HepG2 (cell line): ENCODE data around the gene C1QTNF3. TPM values are rescaled to one million over a fixed set of nuclear protein-coding genes. Genes with fewer than 3 reads are reported as not detected.

Experiments
- ATAC-seq: fragments of 200-7000 bp; cut with Tn5 transposase; 3 replicates; pipeline ENCODE4 v1.9.1; 2020; ENCODE audit warnings: mild to moderate bottlenecking, moderate library complexity
- BruUV-seq: library from RNA; stranded (reverse); fragments of 400-500 nt; replicated peaks from 2 replicates; lab custom pipeline; 2021; lab: Mats Ljungman, UMichigan
- CTCF ChIA-PET: fragments of 300-600 bp; formaldehyde crosslinking; extraction: SDS; loops from one replicate; lab custom pipeline; 2021; ENCODE audit warnings: low total read pairs, inconsistent platforms, low intra/inter-chr PET ratio; lab: Yijun Ruan, JAX
- POLR2A ChIA-PET: fragments of 350-600 bp; sonication (Branson Sonifier 250); formaldehyde crosslinking; loops from one replicate; lab custom pipeline; 2020; ENCODE audit warnings: antibody characterized with exemption, inconsistent platforms; lab: Yijun Ruan, JAX
- DNase-seq: peaks from one replicate; pipeline ENCODE4 v3.0.0-alpha.2; 2015; ENCODE audit warnings: low spot score
- FAIRE-seq: peaks from 3 replicates; lab custom pipeline; 2011; peaks lifted over from hg19 to GRCh38; lab: Jason Lieb, UNC
- H2AFZ ChIP-seq: one replicate; pipeline ENCODE4 v1.6.1; 2011; ENCODE audit warnings: low read length, inconsistent platforms
- H3K27ac ChIP-seq: fragments of 300-600 bp; 3 replicates; pipeline ENCODE4 v1.8.0; 2011; ENCODE audit warnings: mixed run types, mild to moderate bottlenecking, mixed read lengths, low read length, inconsistent platforms; ENCODE audit not compliant: insufficient read depth; ENCODE audit errors: extremely low read length
- H3K27me3 ChIP-seq, 2 experiments: fragments of 200-600 bp in 1 of 2; 2 replicates in 1 of 2; 3 replicates in 1 of 2; pipeline versions ENCODE4 v1.6.0 to v1.8.0; 2011; ENCODE audit warnings: low read length in 2 of 2, mild to moderate bottlenecking in 2 of 2, moderate library complexity in 2 of 2, inconsistent platforms in 1 of 2; ENCODE audit not compliant: insufficient read depth in 2 of 2, control insufficient read depth in 1 of 2
- H3K36me3 ChIP-seq, 2 experiments: fragments of 200-600 bp in 1 of 2; replicated peaks in 1 of 2; 2 replicates in 1 of 2; 3 replicates in 1 of 2; pipeline versions ENCODE4 v1.5.1 to v1.8.0; 2011; ENCODE audit warnings: low read length in 2 of 2, inconsistent platforms in 1 of 2; ENCODE audit not compliant: insufficient read depth in 2 of 2, control insufficient read depth in 1 of 2
- H3K4me1 ChIP-seq: 2 replicates; pipeline ENCODE4 v1.5.1; 2012; ENCODE audit warnings: low read length, inconsistent platforms; ENCODE audit not compliant: insufficient read depth
- H3K4me2 ChIP-seq: 2 replicates; pipeline ENCODE4 v1.6.0; 2011; ENCODE audit warnings: low read depth, low read length, inconsistent platforms
- H3K4me3 ChIP-seq, 3 experiments: fragments of 200-600 bp in 1 of 3; sonication (generic), shearing (Covaris generic) in 1 of 3; replicated peaks in 1 of 3; 2 replicates each; pipeline ENCODE4 v1.5.1; 2011 to 2016; ENCODE audit warnings: low read length in 3 of 3, inconsistent platforms in 2 of 3, low read depth in 2 of 3, mild to moderate bottlenecking in 2 of 3, control low read depth in 1 of 3, mixed read lengths in 1 of 3; ENCODE audit not compliant: insufficient read depth in 1 of 3
- H3K79me2 ChIP-seq: one replicate; pipeline ENCODE4 v1.6.1; 2011; ENCODE audit warnings: low read length, inconsistent platforms; ENCODE audit not compliant: insufficient read depth
- H3K9ac ChIP-seq: 2 replicates; pipeline ENCODE4 v1.6.0; 2011; ENCODE audit warnings: mild to moderate bottlenecking, low read depth, low read length, inconsistent platforms; ENCODE audit not compliant: insufficient read depth
- H3K9me3 ChIP-seq: 2 replicates; pipeline ENCODE4 v1.5.1; 2012; ENCODE audit warnings: mild to moderate bottlenecking, low read length
- H4K20me1 ChIP-seq: 2 replicates; pipeline ENCODE4 v1.6.0; 2011; ENCODE audit warnings: inconsistent platforms, mild to moderate bottlenecking, low read length, moderate library complexity; ENCODE audit not compliant: insufficient read depth
- MZF1 ChIP-seq: sonication (generic); formaldehyde crosslinking; IDR thresholded peaks from 2 replicates; pipeline ENCODE4 v1.8.1; 2023; ENCODE audit warnings: mild to moderate bottlenecking, missing genetic modification reagents, borderline replicate concordance
- SMC3 ChIP-seq: IDR thresholded peaks from 2 replicates; pipeline ENCODE4 v1.6.1; 2011; ENCODE audit warnings: low read length, improper control_type of control experiment
- STAG1 ChIP-seq: sonication (generic); formaldehyde crosslinking; IDR thresholded peaks from 2 replicates; pipeline ENCODE4 v1.4.0; 2020; ENCODE audit warnings: missing genetic modification reagents
- WGBS: methylation state at CpG from one replicate; pipeline ENCODE4 v1.1.6; 2017; ENCODE audit warnings: low lambda C conversion rate; 5-methylcytosine and 5-hydroxymethylcytosine counted together
- in situ Hi-C: cut with HindIII; loops from 2 replicates; pipeline ENCODE4 v1.10.0; 2017; ENCODE audit warnings: low pct_unique_long_range_greater_than_20kb; ENCODE audit not compliant: extremely low pct_ligation_motif_present
- intact Hi-C: fragments of 100-400 bp; cut with micrococcal nuclease; formaldehyde crosslinking; loops from one replicate; pipeline ENCODE4 v1.10.0; 2022; ENCODE audit not compliant: unreplicated experiment
- polyA plus RNA-seq, 8 experiments: library from polyadenylated mRNA; depleted of rRNA in 3 of 8; stranded (reverse) in 7 of 8; unstranded in 1 of 8; fragments of >200 nt; fragmentation: Illumina TruSeq in 4 of 8; extraction: Trizol in 4 of 8; gene quantifications; 2 replicates each; pipeline versions ENCODE4 v1.2.1 to v1.2.3, GENCODE V29; 2011 to 2016; ENCODE audit warnings: low read depth in 4 of 8, missing spikeins in 1 of 8, mixed read lengths in 1 of 8; ENCODE audit not compliant: insufficient read depth in 1 of 8
- total RNA-seq, 5 experiments: library from RNA; depleted of rRNA; stranded (reverse); fragments of >200 nt; fragmentation: Illumina TruSeq; extraction: Trizol; gene quantifications; 2 replicates each; pipeline ENCODE4 v1.2.3, GENCODE V29; 2016; ENCODE audit warnings: low read depth in 1 of 5
- TF ChIP-seq, protein P1 (sequence below): sonication (generic); formaldehyde crosslinking; IDR thresholded peaks from 2 replicates; pipeline ENCODE4 v1.5.0; 2020; ENCODE audit warnings: mild to moderate bottlenecking, missing genetic modification reagents, moderate library complexity

C1QTNF3 gene
- total and polyA plus RNA-seq, 2 of the 13 experiments (the other 11 are each of a cell fraction or from before 2014, with no cell fraction given) = 3.3 to 10.8 TPM

DNA sequence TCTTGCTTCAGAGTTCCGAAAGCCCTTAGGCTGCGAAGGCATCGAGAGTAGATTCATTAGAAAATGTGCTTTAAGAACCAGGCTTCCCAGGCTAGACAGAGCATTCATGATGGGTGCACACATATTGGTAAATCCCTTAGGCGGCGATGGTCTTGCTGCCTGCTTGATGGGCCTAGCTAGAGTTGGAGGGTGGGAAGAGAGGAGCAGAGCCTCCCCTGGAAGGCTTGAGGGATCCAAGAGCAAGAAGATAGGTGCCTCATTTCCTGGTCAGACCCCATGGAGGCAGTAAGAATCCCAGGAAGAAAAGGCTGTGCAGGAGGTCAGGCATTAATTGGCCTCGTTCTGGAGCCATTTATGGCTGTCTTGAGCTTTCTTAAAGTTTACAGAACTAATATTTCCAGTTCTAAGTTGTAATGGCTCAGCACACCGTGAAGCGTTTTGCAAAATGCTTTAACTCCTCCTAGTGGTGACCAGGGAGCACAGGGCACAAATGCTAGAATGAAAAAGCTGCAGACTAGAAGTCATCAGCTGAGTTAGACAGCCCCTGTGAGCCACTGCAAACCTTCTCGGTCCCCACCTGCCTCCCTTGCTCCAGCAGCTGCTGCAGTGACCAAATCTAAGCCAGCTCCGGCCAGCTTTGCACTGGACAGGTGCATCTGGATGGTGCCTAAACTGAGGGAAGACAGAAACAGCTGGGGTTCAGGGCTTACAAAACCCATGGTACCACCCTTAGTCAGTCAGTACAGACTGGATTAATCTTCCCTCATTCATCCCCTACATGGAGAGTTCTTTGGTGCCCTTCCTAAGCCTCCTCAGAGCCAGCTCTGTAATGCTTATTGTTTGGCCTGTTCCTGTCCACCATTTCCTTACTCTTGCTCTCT, 73.2 kb downstream of the C1QTNF3 start:
- 33% methylated on average over 8 of the region's 10 CpGs for WGBS
- H3K79me2 ChIP-seq = no peaks in the 10 kb centered on the region
- no peak overlapping the region for H2AFZ ChIP-seq
- H3K27me3 ChIP-seq = no peaks in the 10 kb centered on the region; a peak in 1 of 5 replicates
- intact Hi-C loops (no loop called here), in situ Hi-C loops (no loop called here)
- TF ChIP-seq SMC3 (peak; percentile 44; the same call in 1 of the 2 replicates), MZF1 (CRISPR knock-in tag) (no peak), STAG1 (CRISPR knock-in tag) (peak; percentile 70)
- TF ChIP-seq, protein P1, sequence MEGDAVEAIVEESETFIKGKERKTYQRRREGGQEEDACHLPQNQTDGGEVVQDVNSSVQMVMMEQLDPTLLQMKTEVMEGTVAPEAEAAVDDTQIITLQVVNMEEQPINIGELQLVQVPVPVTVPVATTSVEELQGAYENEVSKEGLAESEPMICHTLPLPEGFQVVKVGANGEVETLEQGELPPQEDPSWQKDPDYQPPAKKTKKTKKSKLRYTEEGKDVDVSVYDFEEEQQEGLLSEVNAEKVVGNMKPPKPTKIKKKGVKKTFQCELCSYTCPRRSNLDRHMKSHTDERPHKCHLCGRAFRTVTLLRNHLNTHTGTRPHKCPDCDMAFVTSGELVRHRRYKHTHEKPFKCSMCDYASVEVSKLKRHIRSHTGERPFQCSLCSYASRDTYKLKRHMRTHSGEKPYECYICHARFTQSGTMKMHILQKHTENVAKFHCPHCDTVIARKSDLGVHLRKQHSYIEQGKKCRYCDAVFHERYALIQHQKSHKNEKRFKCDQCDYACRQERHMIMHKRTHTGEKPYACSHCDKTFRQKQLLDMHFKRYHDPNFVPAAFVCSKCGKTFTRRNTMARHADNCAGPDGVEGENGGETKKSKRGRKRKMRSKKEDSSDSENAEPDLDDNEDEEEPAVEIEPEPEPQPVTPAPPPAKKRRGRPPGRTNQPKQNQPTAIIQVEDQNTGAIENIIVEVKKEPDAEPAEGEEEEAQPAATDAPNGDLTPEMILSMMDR (CRISPR knock-in tag) = peak; percentile 66
- no peaks in the 10 kb centered on the region for H3K9me3 ChIP-seq
- BruUV-seq = no TSS peak
- POLR2A ChIA-PET = interaction anchor here (0.8 kb wide), 1 partner anchor 38 kb away, joined by 3 read pairs; the partner anchor contains the start of gene AMACR
- FAIRE-seq (peak; percentile 49), DNase-seq (peak; percentile 13), ATAC-seq (peak; percentile 97)
- CTCF ChIA-PET = no interaction called here
- H3K4me1 ChIP-seq = no peaks in the 10 kb centered on the region
- H3K27ac ChIP-seq = no peak overlapping the region
- no peak overlapping the region for H3K4me2 ChIP-seq
- H4K20me1 ChIP-seq = no peaks in the 10 kb centered on the region
- H3K36me3 ChIP-seq = no peaks in the 10 kb centered on the region
- no peak overlapping the region for H3K9ac ChIP-seq
- H3K4me3 ChIP-seq = no peak overlapping the region
